Brain pericyte (primary cell): Measurements from ENCODE around the gene TRAPPC1.
"Not testable (repeated sequence)": the region's sequence is repeated elsewhere in the genome, so short reads cannot be mapped to it uniquely, and the experiment has no call there.

Experiments used
- DNase-seq: peaks from one replicate; pipeline ENCODE4 v3.0.0-alpha.2; 2012; ENCODE audit warnings: low read depth, low spot score

TRAPPC1 gene, protein sequence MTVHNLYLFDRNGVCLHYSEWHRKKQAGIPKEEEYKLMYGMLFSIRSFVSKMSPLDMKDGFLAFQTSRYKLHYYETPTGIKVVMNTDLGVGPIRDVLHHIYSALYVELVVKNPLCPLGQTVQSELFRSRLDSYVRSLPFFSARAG

GRCh38 chr17:7931709-7932482, at the start of gene TRAPPC1, which contains the start of gene CNTROB:
Gene TRAPPC1 (minus strand): TSS chr17:7931946. CDS start chr17:7931829, 117 bp downstream.
Gene CNTROB (plus strand): TSS chr17:7932206. CDS start chr17:7933080, 874 bp downstream.
- DNase-seq = peak; percentile 92

GRCh38 chr17:7977805-7978204, 46.1 kb upstream of the TRAPPC1 start:
- no peak for DNase-seq

- DNase-seq = no peak
These were observed 45.3 kb upstream of the TRAPPC1 start for GRCh38 chr17:7977039-7977438.

GRCh38 chr17:7974638-7975131, 42.9 kb upstream of the TRAPPC1 start:
- DNase-seq = no peak

- no peak for DNase-seq
These were observed 40.5 kb upstream of the TRAPPC1 start for GRCh38 chr17:7972131-7972785.

GRCh38 chr17:7971651-7972050, 39.9 kb upstream of the TRAPPC1 start:
- no peak for DNase-seq

- no peak for DNase-seq
These were observed 37.7 kb upstream of the TRAPPC1 start for GRCh38 chr17:7969433-7969832.

GRCh38 chr17:7967751-7968150, 36.0 kb upstream of the TRAPPC1 start:
- no peak for DNase-seq

- DNase-seq = no peak
These were observed 29.7 kb upstream of the TRAPPC1 start for GRCh38 chr17:7961421-7961820.

- DNase-seq = no peak
These were observed 27.9 kb upstream of the TRAPPC1 start for GRCh38 chr17:7959503-7960253.

DNA sequence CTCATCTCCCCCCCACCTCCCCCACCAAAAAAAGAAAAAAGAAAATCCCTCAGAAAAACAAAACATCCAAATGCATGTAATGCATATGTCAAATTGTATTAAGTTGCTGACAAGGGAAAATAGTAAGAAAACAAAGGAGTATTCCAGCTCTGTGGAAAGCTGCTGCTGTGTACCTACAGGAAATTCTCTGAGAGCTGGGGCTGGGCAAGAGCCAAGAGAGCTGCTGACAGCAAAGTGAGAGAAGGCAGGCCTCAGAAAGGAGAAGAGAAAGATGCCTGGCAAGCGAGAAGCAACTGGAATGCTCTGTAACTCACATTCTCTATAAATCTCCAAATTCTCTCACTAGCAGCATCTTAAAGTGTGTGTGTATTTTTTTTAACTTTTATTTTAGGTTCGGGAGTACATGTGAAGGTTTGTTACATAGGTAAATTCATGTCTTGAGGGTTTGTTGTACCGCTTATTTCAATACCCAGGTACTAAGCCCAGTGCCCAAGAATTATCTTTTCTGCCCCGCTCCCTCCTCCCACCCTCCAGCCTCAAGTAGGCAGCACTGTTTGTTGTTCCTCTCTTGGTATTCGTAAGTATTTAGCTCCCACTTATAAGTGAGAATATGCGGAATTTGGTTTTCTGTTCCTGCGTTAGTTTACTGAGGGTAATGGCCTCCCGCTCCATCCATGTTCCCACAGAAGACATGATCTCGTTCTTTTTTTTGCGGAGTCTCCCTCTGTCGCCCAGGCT, 24.7 kb upstream of the TRAPPC1 start:
- no peak for DNase-seq

DNA sequence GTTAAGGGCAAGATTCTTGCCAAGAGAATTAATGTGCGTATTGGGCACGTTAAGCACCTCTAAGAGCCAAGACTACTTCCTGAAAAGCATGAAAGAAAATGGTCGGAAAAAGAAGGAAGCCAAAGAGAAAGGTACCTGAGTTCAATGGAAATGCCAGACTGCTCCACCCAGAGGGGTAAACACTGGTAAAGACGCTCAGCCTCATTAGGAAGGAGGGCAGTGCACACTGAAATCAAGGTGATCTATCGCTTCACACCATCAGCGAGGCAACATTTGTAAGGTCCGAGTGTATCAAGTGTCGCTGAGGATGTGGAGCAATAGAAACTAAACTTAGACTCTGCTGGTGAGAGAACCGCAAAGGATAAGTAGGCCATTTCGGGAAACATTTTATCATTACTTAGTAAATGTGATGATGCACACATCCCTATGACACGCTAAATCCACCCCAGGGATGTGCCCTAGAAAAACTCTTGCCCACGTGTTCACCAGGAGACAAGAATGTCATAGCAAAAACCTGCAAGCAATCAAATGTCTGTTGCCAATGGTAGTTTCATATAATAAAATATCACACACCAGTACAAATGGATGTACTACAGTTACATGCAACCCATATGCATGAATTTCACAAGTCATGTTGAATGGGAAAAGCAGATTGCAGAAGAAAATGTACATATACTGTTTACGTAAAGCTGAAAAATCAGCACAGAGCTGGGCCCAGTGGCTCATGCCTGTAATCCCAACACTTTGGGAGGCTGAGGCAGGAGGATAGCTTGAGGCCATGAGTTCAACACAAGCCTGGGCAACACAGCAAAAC, 23.9 kb upstream of the TRAPPC1 start:
- no peak for DNase-seq

GRCh38 chr17:7953266-7953665, 21.5 kb upstream of the TRAPPC1 start:
- not testable (repeated sequence) for DNase-seq

GRCh38 chr17:7951143-7951792, 19.5 kb upstream of the TRAPPC1 start:
- DNase-seq = no peak

DNA sequence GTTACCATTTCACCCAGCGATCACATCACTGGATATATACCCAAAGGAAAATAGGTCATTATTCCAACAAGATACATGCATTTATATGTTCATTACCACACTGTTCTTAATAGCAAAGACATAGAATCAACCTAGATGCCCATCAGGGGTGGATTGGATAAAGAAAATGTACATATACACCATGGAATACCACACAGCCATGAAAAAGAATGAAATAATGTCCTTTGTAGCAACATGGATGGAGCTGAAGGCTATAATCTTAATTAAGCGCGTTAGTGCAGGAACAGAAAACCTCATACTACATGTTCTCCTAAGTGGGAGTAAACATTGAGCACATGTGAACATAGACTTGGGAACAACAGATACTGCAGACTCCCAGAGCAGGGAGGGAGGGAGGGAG, 18.8 kb upstream of the TRAPPC1 start:
- no peak for DNase-seq

GRCh38 chr17:7947651-7948050, 15.9 kb upstream of the TRAPPC1 start:
- DNase-seq = no peak

- DNase-seq = no peak
These were observed 14.7 kb upstream of the TRAPPC1 start for GRCh38 chr17:7946441-7946840.

- DNase-seq = no peak
These were observed 13.9 kb upstream of the TRAPPC1 start for GRCh38 chr17:7945651-7946050.

GRCh38 chr17:7944326-7944725, 12.6 kb upstream of the TRAPPC1 start:
- DNase-seq = no peak

- no peak for DNase-seq
These were observed 11.5 kb upstream of the TRAPPC1 start for GRCh38 chr17:7943291-7943690.
